ENCODE data around the gene SAXO1. TPM values are rescaled to one million over a fixed set of nuclear protein-coding genes. Genes with fewer than 3 reads are reported as not detected.

The SAXO1 gene
- total RNA-seq, 1 donor from 2014 or later = not detected

GRCh38 chr9:18896004-18896403 is 137.0 kb downstream of the SAXO1 start:
- no peaks in the 10 kb centered on the region for H3K4me1 ChIP-seq
- H3K4me3 ChIP-seq = no peak overlapping the region
- H3K27ac ChIP-seq = no peak overlapping the region
- H3K27me3 ChIP-seq = no peaks in the 10 kb centered on the region
- H3K36me3 ChIP-seq = no peaks in the 10 kb centered on the region
- no peak for TF ChIP-seq POLR2A (IDR thresholded peaks at IDR 0.05)
- no peak for TF ChIP-seq CTCF (IDR thresholded peaks at IDR 0.05)
- peaks cover 12% of the 10 kb centered on the region for H3K9me3 ChIP-seq
- no peak for DNase-seq (ENCODE audit: extremely low spot score in 2 of 2)
- intact Hi-C loops (cut with DNase I) = no loop called here

GRCh38 chr9:18893491-18893890 is 139.5 kb downstream of the SAXO1 start:
- TF ChIP-seq POLR2AphosphoS5 (IDR thresholded peaks at IDR 0.05; ENCODE audit: insufficient read depth in 1 of 2, low read depth in 1 of 2) (no peak), CTCF (IDR thresholded peaks at IDR 0.05) (no peak), POLR2A (IDR thresholded peaks at IDR 0.05) (no peak)
- H3K4me3 ChIP-seq = no peak overlapping the region
- intact Hi-C loops (cut with DNase I) = no loop called here
- H3K27ac ChIP-seq = no peak overlapping the region
- peaks cover 12% of the 10 kb centered on the region for H3K9me3 ChIP-seq
- no peaks in the 10 kb centered on the region for H3K36me3 ChIP-seq
- H3K27me3 ChIP-seq = no peaks in the 10 kb centered on the region
- peaks cover 2% of the 10 kb centered on the region for H3K4me1 ChIP-seq
- DNase-seq (ENCODE audit: extremely low spot score in 2 of 2) = no peak

GRCh38 chr9:18893046-18893445 is 140.0 kb downstream of the SAXO1 start:
- Histone ChIP-seq H3K4me3 (no peak overlapping the region), H3K27me3 (no peaks in the 10 kb centered on the region), H3K9me3 (peaks cover 12% of the 10 kb centered on the region), H3K36me3 (no peaks in the 10 kb centered on the region), H3K4me1 (peaks cover 7% of the 10 kb centered on the region), H3K27ac (no peak overlapping the region)
- intact Hi-C loops (cut with DNase I) = no loop called here
- DNase-seq (ENCODE audit: extremely low spot score in 2 of 2) = no peak
- TF ChIP-seq POLR2A (IDR thresholded peaks at IDR 0.05) = no peak
- TF ChIP-seq CTCF (IDR thresholded peaks at IDR 0.05) = no peak
- no peak for TF ChIP-seq POLR2AphosphoS5 (IDR thresholded peaks at IDR 0.05; ENCODE audit: insufficient read depth in 1 of 2, low read depth in 1 of 2)

GRCh38 chr9:18891946-18892670 is 140.9 kb downstream of the SAXO1 start:
- DNase-seq (ENCODE audit: extremely low spot score in 2 of 2) = no peak
- Histone ChIP-seq H3K4me1 (peaks cover 11% of the 10 kb centered on the region), H3K4me3 (no peak overlapping the region), H3K36me3 (no peaks in the 10 kb centered on the region), H3K9me3 (peaks cover 12% of the 10 kb centered on the region), H3K27me3 (no peaks in the 10 kb centered on the region), H3K27ac (no peak overlapping the region)
- TF ChIP-seq CTCF (IDR thresholded peaks at IDR 0.05) = no peak
- TF ChIP-seq POLR2A (IDR thresholded peaks at IDR 0.05) = no peak
- no peak for TF ChIP-seq POLR2AphosphoS5 (IDR thresholded peaks at IDR 0.05; ENCODE audit: insufficient read depth in 1 of 2, low read depth in 1 of 2)
- intact Hi-C loops (cut with DNase I) = no loop called here

DNA sequence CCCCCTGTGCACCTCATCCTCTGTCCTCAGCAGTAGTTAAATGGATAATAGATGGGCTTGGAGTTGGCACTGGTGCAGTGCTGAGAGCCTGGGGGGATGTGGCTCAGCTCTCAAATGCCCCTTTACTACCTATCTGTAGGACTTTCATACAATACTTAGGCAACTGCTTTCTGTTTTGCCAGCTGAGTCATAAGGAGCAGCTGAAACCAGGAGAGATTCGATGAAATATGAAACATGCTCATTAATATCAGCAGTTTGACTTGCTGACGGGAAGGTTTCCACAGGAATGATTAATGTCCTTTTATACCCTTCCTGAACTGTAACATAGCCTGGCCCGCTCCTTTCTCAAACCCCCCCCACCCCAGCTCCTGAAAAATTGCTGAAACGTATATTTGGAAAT is 142.6 kb downstream of the SAXO1 start:
- Histone ChIP-seq H3K4me1 (peaks cover 11% of the 10 kb centered on the region), H3K9me3 (no peaks in the 10 kb centered on the region), H3K36me3 (no peaks in the 10 kb centered on the region), H3K27me3 (no peaks in the 10 kb centered on the region), H3K27ac (no peak overlapping the region), H3K4me3 (no peak overlapping the region)
- intact Hi-C loops (cut with DNase I) = no loop called here
- no peak for DNase-seq (ENCODE audit: extremely low spot score in 2 of 2)
- no peak for TF ChIP-seq CTCF (IDR thresholded peaks at IDR 0.05)
- TF ChIP-seq POLR2AphosphoS5 (IDR thresholded peaks at IDR 0.05; ENCODE audit: insufficient read depth in 1 of 2, low read depth in 1 of 2) = no peak
- TF ChIP-seq POLR2A (IDR thresholded peaks at IDR 0.05) = no peak

All from vagina (tissue), 2 donors.